Neural progenitor cell (in vitro differentiated cells): ENCODE measurements around the gene ZCCHC14.

Source experiments
- CTCF ChIP-seq: fragments of 200-600 bp; sonication (generic); IDR thresholded peaks from 2 replicates; pipeline ENCODE4 v1.5.1; 2017; ENCODE audit warnings: antibody characterized with exemption, mild to moderate bottlenecking
- EZH2 ChIP-seq: fragments of 200-600 bp; sonication (generic); IDR thresholded peaks from 2 replicates; pipeline ENCODE4 v1.6.1; 2017; ENCODE audit warnings: antibody characterized with exemption, mild to moderate bottlenecking, moderate library complexity
- EZH2phosphoT487 ChIP-seq: fragments of 200-600 bp; sonication (generic); IDR thresholded peaks from 2 replicates; pipeline ENCODE4 v1.6.1; 2017; ENCODE audit warnings: antibody characterized with exemption

- TF ChIP-seq CTCF (no peak), EZH2phosphoT487 (no peak), EZH2 (no peak)
Measured at GRCh38 chr16:87495578-87496446, 3.0 kb upstream of the ZCCHC14 start.
